Right atrium auricular region (tissue), 2 donors: ENCODE results near the gene RBM44. TPM values are rescaled to one million over a fixed set of nuclear protein-coding genes. Genes with fewer than 3 reads are reported as not detected.

ENCODE experiments used
- DNase-seq: peaks from one replicate; pipeline ENCODE4 v3.0.0-alpha.2; 2019; ENCODE audit warnings: low spot score
- H3K27ac ChIP-seq, 2 donors: fragments of 200-600 bp; sonication (generic); 1 replicate in 1 of 2; 2 replicates in 1 of 2; pipeline ENCODE4 v1.5.1; 2016 to 2019
- H3K27me3 ChIP-seq, 2 donors: fragments of 200-600 bp; sonication (generic); one replicate each; pipeline versions ENCODE4 v1.5.1 to v1.6.0; 2017 to 2019
- H3K36me3 ChIP-seq: fragments of 200-600 bp; sonication (generic); one replicate; pipeline ENCODE4 v1.5.1; 2016
- H3K4me1 ChIP-seq, 2 donors: fragments of 200-600 bp; sonication (generic); one replicate each; pipeline versions ENCODE4 v1.5.1 to v1.6.0; 2017 to 2019
- H3K4me3 ChIP-seq, 2 donors: fragments of 200-600 bp; sonication (generic); 1 replicate in 1 of 2; 2 replicates in 1 of 2; pipeline ENCODE4 v1.5.1; 2017 to 2019; ENCODE audit warnings: mild to moderate bottlenecking in 1 of 2, moderate library complexity in 1 of 2
- H3K9me3 ChIP-seq, 2 donors: fragments of 200-600 bp; sonication (generic); one replicate each; pipeline ENCODE4 v1.5.1; 2019
- CTCF ChIP-seq, 2 donors: fragments of 200-600 bp; sonication (generic); IDR thresholded peaks; one replicate each; pipeline ENCODE4 v1.5.1; 2019; ENCODE audit warnings: antibody characterized with exemption in 2 of 2
- total RNA-seq, 2 donors: library from RNA; depleted of rRNA; stranded (reverse); fragments of >200 nt; gene quantifications; one replicate each; pipeline ENCODE4 v1.1.0, GENCODE V29; 2016

The RBM44 gene
- total RNA-seq, 2 donors from 2014 or later = 0.30 to 0.55 TPM

- no peak for TF ChIP-seq CTCF (IDR thresholded peaks at IDR 0.05)
- Histone ChIP-seq H3K4me1 (no peaks in the 10 kb centered on the region), H3K36me3 (no peaks in the 10 kb centered on the region), H3K27ac (no peak overlapping the region), H3K9me3 (no peaks in the 10 kb centered on the region), H3K4me3 (no peak overlapping the region), H3K27me3 (no peaks in the 10 kb centered on the region)
- no peak for DNase-seq
These were observed 7.8 kb downstream of the RBM44 start for GRCh38 chr2:237806334-237806733.

GRCh38 chr2:237815637-237816036 is 17.1 kb downstream of the RBM44 start:
- no peaks in the 10 kb centered on the region for H3K9me3 ChIP-seq
- no peak for DNase-seq
- H3K27ac ChIP-seq = no peak overlapping the region
- H3K4me3 ChIP-seq = no peak overlapping the region
- H3K27me3 ChIP-seq = no peaks in the 10 kb centered on the region
- no peaks in the 10 kb centered on the region for H3K36me3 ChIP-seq
- no peaks in the 10 kb centered on the region for H3K4me1 ChIP-seq
- TF ChIP-seq CTCF (IDR thresholded peaks at IDR 0.05) = no peak

- no peaks in the 10 kb centered on the region for H3K9me3 ChIP-seq
- TF ChIP-seq CTCF (IDR thresholded peaks at IDR 0.05) = no peak
- no peak overlapping the region for H3K4me3 ChIP-seq
- no peaks in the 10 kb centered on the region for H3K27me3 ChIP-seq
- H3K4me1 ChIP-seq = no peaks in the 10 kb centered on the region
- H3K36me3 ChIP-seq = no peaks in the 10 kb centered on the region
- H3K27ac ChIP-seq = no peak overlapping the region
- no peak for DNase-seq
These were observed 18.0 kb downstream of the RBM44 start for GRCh38 chr2:237816531-237816930.

- Histone ChIP-seq H3K27me3 (no peaks in the 10 kb centered on the region), H3K4me1 (no peaks in the 10 kb centered on the region), H3K9me3 (no peaks in the 10 kb centered on the region), H3K27ac (no peak overlapping the region), H3K36me3 (no peaks in the 10 kb centered on the region), H3K4me3 (no peak overlapping the region)
- TF ChIP-seq CTCF (IDR thresholded peaks at IDR 0.05) = no peak
- no peak for DNase-seq
These were observed 19.5 kb downstream of the RBM44 start for GRCh38 chr2:237818066-237818473.

GRCh38 chr2:237819231-237819630 is 20.7 kb downstream of the RBM44 start:
- DNase-seq = no peak
- Histone ChIP-seq H3K9me3 (no peaks in the 10 kb centered on the region), H3K27ac (no peak overlapping the region), H3K27me3 (no peaks in the 10 kb centered on the region), H3K4me3 (no peak overlapping the region), H3K36me3 (no peaks in the 10 kb centered on the region), H3K4me1 (no peaks in the 10 kb centered on the region)
- no peak for TF ChIP-seq CTCF (IDR thresholded peaks at IDR 0.05)

GRCh38 chr2:237820421-237820820 is 21.8 kb downstream of the RBM44 start:
- Histone ChIP-seq H3K27me3 (no peaks in the 10 kb centered on the region), H3K27ac (no peak overlapping the region), H3K36me3 (no peaks in the 10 kb centered on the region), H3K9me3 (no peaks in the 10 kb centered on the region), H3K4me1 (no peaks in the 10 kb centered on the region), H3K4me3 (no peak overlapping the region)
- no peak for DNase-seq
- no peak for TF ChIP-seq CTCF (IDR thresholded peaks at IDR 0.05)
